Left colon (tissue), 2 donors: Measurements from ENCODE around the gene SHROOM2. TPM values are rescaled to one million over a fixed set of nuclear protein-coding genes. Genes with fewer than 3 reads are reported as not detected.

Experiments
- ATAC-seq: fragments of 200-7000 bp; cut with Tn5 transposase; one replicate; pipeline ENCODE4 v1.9.1; 2020; ENCODE audit warnings: mild to moderate bottlenecking, moderate library complexity
- DNase-seq, 2 donors: peaks; one replicate each; pipeline ENCODE4 v3.0.0-alpha.2; 2020
- intact Hi-C, 2 donors: fragments of 100-400 bp; cut with DNase I in 1 of 2; cut with micrococcal nuclease in 1 of 2; formaldehyde crosslinking; loops; one replicate each; pipeline versions ENCODE4 v1.11.2 to v1.14.0; 2022; cut with DNase I, micrococcal nuclease
- total RNA-seq, 2 donors: library from RNA; stranded (reverse); fragmentation: NEBNext Ultra II Directional; extraction: Animal tissue kit (Norgen Biotek cat#: 25700); gene quantifications; one replicate each; pipeline ENCODE4 v1.2.1, GENCODE V29; 2021
- donor health status: DM: no; HTN: no; CAD: no.
- donor health status: DM: yes; HTN: yes; CAD: no.

SHROOM2 gene
- total RNA-seq, 2 donors from 2014 or later, result 8.1 to 10.1 TPM

DNA sequence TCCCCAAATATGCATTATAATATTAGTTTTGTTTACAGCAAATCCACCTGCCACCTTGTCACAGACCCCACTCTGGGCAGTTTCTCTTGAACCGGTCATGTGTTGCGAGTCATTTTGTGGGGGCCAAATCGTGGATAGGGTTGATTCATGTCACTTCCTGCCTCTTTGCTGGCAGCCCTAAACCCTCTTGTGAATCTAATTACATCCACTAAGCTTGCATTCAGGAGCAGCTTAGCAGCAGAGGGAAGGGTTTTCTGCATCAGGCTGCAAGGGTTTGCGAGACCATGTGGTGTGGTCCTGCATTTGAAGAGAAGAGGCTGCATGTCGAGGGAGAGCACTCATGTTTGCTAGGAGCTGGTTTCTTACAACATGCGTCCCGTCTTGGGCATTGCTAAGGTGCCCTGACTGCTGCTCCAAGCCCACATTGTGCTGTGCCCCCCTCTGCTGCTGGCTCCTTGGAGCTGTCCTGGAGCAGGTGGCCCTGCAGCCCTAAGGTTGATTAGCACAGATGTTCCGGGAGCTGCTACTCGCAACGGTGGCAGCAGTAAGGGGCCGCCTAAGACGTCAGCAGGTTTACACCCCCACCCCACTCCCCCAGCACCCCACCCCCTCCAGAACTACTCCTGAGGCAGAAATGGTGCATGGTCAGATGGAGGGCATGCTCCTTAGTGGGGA, 92.1 kb downstream of the SHROOM2 start:
- DNase-seq, result no peak
- intact Hi-C loops, result no loop called here

GRCh38 chrX:9880237-9880636, 94.0 kb downstream of the SHROOM2 start:
- no peak for ATAC-seq
- intact Hi-C loops, result no loop called here
- no peak for DNase-seq

More for the DNA sequence above, 92.1 kb downstream of the SHROOM2 start:
- ATAC-seq, result no peak

GRCh38 chrX:9880870-9881269, 94.6 kb downstream of the SHROOM2 start:
- intact Hi-C loops, result no loop called here
- ATAC-seq (peak; percentile 60), DNase-seq (no peak)

DNA sequence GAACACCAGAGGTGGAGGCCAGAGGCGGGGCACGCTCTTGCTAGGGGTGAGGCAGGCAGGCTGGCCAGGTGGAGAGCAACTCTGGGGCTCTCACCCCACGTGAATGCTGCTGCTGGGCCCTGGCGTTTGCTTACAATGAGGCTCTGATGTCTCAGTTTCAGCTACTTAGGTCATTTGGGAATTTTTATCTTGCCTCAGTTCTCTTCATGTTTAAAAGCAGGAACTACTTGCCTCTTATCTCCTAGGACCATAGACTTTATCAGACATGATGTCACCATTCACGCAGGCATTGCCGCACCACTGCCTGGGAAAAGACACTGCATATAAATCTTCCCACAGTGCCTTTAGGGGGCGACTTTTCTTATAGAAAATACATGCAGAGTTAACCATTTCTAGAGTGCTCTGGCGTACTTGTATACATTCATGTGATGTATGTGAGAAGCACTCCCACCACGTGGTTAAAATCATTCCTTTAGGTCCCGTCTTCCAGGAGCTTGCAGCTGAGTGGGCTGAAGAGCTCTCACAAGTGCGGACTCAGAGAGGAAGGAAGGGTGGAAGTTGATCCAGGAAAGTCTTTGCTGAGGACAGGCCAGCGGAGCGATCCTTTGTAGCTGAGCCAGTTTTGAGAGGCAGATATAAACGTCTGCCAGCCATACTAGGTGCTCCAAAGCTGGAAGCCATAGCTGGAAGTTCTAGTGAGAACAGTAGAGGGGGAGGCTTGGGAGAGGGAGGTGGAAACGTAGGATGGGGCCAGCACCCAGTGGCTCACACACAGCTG, 96.6 kb downstream of the SHROOM2 start:
- intact Hi-C loops, result no loop called here
- DNase-seq, result no peak
- peak; percentile 38 for ATAC-seq

DNA sequence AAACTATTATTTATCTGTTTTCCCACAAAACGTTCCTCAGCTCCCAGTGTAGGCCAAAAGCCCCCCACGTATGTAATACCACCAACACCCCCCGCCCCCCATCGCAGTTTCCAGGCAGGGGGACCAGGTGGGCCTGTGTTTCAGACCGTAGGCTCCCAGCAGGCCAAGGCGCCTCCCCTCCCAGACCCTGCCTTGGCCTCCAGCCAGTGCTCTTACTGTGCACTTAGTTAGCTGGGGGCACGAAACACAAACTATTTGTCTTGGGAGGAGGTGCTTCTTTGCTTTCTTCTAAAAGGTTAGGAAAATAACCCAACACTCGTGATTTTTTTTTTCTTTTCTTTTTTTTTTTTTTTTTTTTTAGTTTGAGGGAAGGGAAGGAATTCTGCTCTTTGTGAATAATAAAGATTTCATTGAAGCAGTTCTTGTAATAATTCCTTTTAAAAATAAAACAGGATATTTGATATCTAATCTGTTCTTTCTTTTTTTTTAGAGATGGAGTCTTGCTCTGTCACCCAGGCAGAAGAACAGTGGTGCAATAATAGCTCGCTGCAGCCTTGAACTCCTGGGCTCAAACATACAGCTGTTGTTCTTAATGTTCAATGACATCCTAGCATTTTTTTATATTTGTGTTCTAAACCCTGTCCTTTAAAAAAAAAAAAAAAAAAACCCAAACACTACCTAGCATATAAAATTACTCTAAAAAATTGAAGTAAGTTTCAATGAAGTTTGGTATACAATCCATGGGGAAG, 98.0 kb downstream of the SHROOM2 start:
- ATAC-seq, result no peak
- no peak for DNase-seq
- intact Hi-C loops, result no loop called here

GRCh38 chrX:9885150-9885549, 98.9 kb downstream of the SHROOM2 start:
- intact Hi-C loops, result no loop called here
- peak; percentile 39 to 73 for DNase-seq
- peak; percentile 79 for ATAC-seq

- ATAC-seq (peak; percentile 28), DNase-seq (no peak)
- intact Hi-C loops, result no loop called here
These were observed 101.5 kb downstream of the SHROOM2 start for GRCh38 chrX:9887659-9888297.

GRCh38 chrX:9888953-9889470, 102.8 kb downstream of the SHROOM2 start:
- no peak for ATAC-seq
- DNase-seq, result no peak

GRCh38 chrX:9890681-9891091, 104.5 kb downstream of the SHROOM2 start:
- intact Hi-C loops, result no loop called here
- DNase-seq (no peak), ATAC-seq (no peak)

More at GRCh38 chrX:9888953-9889470, 102.8 kb downstream of the SHROOM2 start:
- intact Hi-C loops, result no loop called here

DNA sequence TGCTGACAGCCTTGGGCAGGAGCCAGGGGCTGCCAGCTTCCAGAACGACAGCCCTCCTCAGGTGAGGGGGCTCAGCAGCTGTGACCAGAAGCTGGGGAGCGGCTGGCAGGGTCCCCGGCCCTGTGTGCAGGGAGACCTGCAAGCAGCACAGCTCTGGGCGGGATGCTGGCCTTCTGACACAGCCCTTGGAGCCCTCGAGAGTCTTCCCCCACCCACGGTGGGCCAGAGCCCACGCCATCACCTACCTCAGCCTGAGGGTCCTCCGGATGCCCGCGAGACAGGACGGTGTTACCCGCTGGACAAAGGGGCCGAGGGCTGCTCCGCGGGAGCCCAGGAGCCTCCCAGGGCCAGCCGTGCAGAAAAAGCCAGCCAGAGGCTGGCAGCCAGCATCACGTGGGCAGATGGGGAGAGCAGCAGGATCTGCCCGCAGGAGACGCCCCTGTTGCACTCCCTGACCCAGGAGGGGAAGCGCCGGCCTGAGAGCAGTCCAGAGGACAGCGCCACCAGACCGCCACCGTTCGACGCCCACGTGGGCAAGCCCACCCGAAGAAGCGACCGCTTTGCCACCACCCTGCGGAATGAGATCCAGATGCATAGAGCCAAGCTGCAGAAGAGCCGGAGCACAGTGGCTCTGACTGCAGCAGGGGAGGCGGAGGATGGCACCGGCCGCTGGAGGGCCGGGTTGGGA, 109.1 kb downstream of the SHROOM2 start:
- ATAC-seq (no peak), DNase-seq (no peak)
- intact Hi-C loops, result no loop called here

- ATAC-seq, result no peak
- intact Hi-C loops, result no loop called here
- no peak for DNase-seq
These were observed 111.5 kb downstream of the SHROOM2 start for GRCh38 chrX:9897761-9898161.

DNA sequence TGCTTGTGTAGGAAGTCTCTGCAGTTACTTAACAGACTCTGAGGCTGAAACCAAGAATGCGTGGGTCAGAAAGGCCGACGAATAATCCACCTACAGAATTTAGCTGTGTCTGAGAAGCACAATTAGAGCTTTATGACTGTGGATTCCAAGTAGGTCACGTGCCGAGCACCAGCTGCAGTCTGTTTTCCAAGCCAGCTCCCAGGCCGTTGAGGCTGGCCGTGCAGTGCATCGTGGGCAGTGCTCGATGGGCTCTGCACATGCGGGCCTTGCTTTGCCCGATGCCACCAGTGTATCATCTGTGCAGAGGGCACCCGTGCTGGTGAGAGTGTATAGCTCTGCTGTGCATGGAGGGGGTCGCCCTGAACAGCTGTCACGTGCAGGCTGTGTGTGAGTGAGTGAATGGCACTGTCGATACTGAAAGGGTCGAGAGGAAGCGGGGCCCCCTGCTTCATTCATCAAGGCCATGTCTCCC, 113.4 kb downstream of the SHROOM2 start:
- DNase-seq (no peak), ATAC-seq (no peak)
- intact Hi-C loops, result no loop called here

GRCh38 chrX:9902656-9903055, 116.4 kb downstream of the SHROOM2 start:
- ATAC-seq (no peak), DNase-seq (no peak)
- intact Hi-C loops, result no loop called here

GRCh38 chrX:9903146-9903545, 116.9 kb downstream of the SHROOM2 start:
- intact Hi-C loops, result no loop called here
- DNase-seq (no peak), ATAC-seq (no peak)

DNA sequence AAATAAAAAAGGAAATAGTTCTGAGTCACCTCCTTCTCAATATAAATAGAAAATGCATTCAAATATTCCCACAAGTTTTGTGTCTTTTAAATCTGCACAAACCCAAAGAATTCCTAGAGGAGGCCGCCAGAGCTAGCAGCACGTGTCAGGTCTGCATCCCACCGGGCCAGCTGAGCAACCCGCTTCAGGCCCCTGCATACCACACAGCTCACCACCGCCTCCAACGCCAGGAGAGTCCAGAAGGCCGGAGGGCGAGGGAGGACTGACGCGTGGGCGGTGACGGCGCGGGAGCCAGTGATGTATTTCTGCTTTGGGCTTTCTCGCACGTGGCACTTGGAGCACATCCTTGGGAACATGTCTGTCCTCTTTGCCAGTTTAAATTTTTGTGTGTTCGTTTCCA, 119.1 kb downstream of the SHROOM2 start:
- no peak for ATAC-seq
- DNase-seq, result no peak
- intact Hi-C loops, result no loop called here

DNA sequence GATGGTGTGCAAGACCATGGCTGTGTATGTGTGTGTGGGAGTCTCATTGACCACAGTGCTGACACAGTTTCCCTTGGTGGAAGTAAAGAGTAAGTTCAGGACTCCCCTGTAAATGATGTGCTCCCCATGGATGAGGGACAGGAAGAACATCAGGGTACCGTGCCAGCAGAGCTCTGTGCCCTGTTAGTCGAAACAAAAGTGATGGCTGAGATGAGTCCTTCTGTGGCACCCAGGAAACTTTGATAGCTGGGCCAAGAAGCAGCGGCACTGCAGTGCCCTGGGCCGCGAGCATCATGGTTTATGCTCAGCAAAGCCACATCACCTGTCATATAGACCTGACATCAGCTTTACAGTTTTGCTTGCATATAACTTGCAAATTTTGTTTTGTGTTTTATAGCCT, 119.5 kb downstream of the SHROOM2 start:
- no peak for DNase-seq
- intact Hi-C loops, result no loop called here
- no peak for ATAC-seq

GRCh38 chrX:9906919-9907318, 120.7 kb downstream of the SHROOM2 start:
- no peak for DNase-seq
- intact Hi-C loops, result no loop called here
- no peak for ATAC-seq

DNA sequence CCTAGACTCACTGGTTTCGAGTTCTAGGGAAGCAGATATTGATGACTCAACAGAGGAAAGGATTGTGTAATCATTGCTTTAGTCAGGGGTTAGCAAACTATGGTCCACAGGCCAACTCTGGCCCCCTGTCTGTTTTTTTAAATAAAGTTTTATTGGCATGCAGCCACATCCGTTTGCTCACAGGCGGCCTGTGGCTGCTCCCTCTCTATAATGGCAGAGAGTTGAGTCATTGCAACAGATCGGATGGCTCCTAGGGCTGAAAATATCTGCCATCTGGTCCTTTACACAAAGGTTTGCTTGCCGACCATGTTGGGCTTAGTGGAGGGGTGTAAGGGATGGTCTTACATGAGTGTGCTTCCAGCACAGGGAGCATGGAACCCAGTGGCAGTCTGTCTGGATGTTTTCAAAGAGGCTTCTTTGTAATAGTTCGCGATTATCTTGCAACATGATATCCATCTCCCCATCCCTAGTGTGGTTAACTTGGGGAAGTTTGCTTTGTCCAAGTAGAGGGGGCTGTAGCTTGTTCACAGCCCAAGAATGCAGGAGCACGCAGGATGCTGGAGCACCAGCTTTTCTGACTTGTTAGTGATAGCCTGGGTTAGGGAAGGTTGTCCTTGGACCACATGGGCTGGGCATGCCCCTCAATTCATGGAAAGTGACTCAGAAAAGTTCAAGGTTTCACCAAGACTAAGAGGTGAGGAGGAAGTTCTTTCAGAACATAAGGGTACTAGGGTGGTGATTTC, 121.6 kb downstream of the SHROOM2 start:
- DNase-seq (no peak), ATAC-seq (no peak)
- intact Hi-C loops, result no loop called here
